ENCODE data around the gene SUPV3L1. TPM values are rescaled to one million over a fixed set of nuclear protein-coding genes. Genes with fewer than 3 reads are reported as not detected.
A peak's percentile ranks its signal among the peaks of the same experiment; 100 is the strongest.

The SUPV3L1 gene
- total and polyA plus RNA-seq, 9 of the 15 experiments (the other 6 are each of a cell fraction or from before 2014, with no cell fraction given): 45.2 to 156 (median 92.6) TPM

GRCh38 chr10:69139961-69140360 lies 40.1 kb upstream of the SUPV3L1 start:
- 79% methylated on average over 2 of the region's 2 CpGs for WGBS (ENCODE audit: insufficient coverage, low coverage, missing lambda C conversion rate)
- H3K4me3 ChIP-seq: no peak overlapping the region
- H3K4me1 ChIP-seq (replicated peaks in 1 of 2; ENCODE audit: control insufficient read depth in 2 of 2, insufficient read depth in 2 of 2, low read length in 2 of 2): no peaks in the 10 kb centered on the region

GRCh38 chr10:69141304-69141703 lies 38.7 kb upstream of the SUPV3L1 start:
- no TSS peak for BruUV-seq (replicated peaks)
- H3K79me2 ChIP-seq (ENCODE audit: control insufficient read depth, insufficient read depth, low read length): peaks cover 78% of the 10 kb centered on the region
- no peak overlapping the region for H3K27ac ChIP-seq (ENCODE audit: extremely low read depth, low read depth, low read length)
- TF ChIP-seq ZNF274 (IDR thresholded peaks at IDR 0.05; ENCODE audit: borderline replicate concordance, low read depth, low read length): no peak
- TF ChIP-seq ATF2 (CRISPR knock-in tag; IDR thresholded peaks at IDR 0.05): no peak
- no peak for TF ChIP-seq SMAD2 (IDR thresholded peaks at IDR 0.05; ENCODE audit: low read depth, low read length)
- no peak for TF ChIP-seq KLF1 (tag; IDR thresholded peaks at IDR 0.05)
- TF ChIP-seq ILF3 (IDR thresholded peaks at IDR 0.05; ENCODE audit: borderline replicate concordance): no peak
- TF ChIP-seq HNRNPLL (IDR thresholded peaks at IDR 0.05; ENCODE audit: low read depth, low read length, poor library complexity, severe bottlenecking): no peak
- no peak for TF ChIP-seq FOXP4 (CRISPR knock-in tag; IDR thresholded peaks at IDR 0.05; ENCODE audit: borderline replicate concordance)
- ChIA-PET CTCF (ENCODE audit: low intra/inter-chr PET ratio) (no interaction called here), POLR2A (no interaction called here)
- WGBS (ENCODE audit: insufficient coverage, low coverage, missing lambda C conversion rate): 87% methylated on average over 1 of the region's 1 CpG
- peaks cover 32% of the 10 kb centered on the region; the same call in 2 of the 3 replicates for H3K36me3 ChIP-seq (ENCODE audit: control insufficient read depth, insufficient read depth, low read length)
- no peak overlapping the region for H2AFZ ChIP-seq (ENCODE audit: low read depth, low read length)
- no peaks in the 10 kb centered on the region for H3K9me1 ChIP-seq (ENCODE audit: control insufficient read depth, insufficient read depth, low read length)
- no peaks in the 10 kb centered on the region for H3K27me3 ChIP-seq (ENCODE audit: control insufficient read depth in 2 of 2, insufficient read depth in 2 of 2, low read length in 2 of 2)
- no peaks in the 10 kb centered on the region for H3K9me3 ChIP-seq (replicated peaks; ENCODE audit: control insufficient read depth, insufficient read depth, low read depth, low read length)
- H3K4me3 ChIP-seq: no peak overlapping the region
- FAIRE-seq (no peak), DNase-seq (ENCODE audit: extremely low read depth in 1 of 4, low spot score in 3 of 4) (no peak), ATAC-seq (peak; percentile 20; the same call in 1 of the 3 replicates)
- no peaks in the 10 kb centered on the region for H3K4me1 ChIP-seq (replicated peaks in 1 of 2; ENCODE audit: control insufficient read depth in 2 of 2, insufficient read depth in 2 of 2, low read length in 2 of 2)
- H3K4me2 ChIP-seq (ENCODE audit: insufficient read depth, low read length): no peak overlapping the region
- H4K20me1 ChIP-seq (replicated peaks; ENCODE audit: control insufficient read depth, insufficient read depth, low read length): no peaks in the 10 kb centered on the region; the same call in 1 of the 2 replicates
- intact Hi-C loops (cut with micrococcal nuclease) (no loop called here), in situ Hi-C loops (cut with MboI) (no loop called here)
- no peak overlapping the region for H3K9ac ChIP-seq (ENCODE audit: insufficient read depth in 1 of 2, low read depth in 2 of 2, low read length in 2 of 2)

More at GRCh38 chr10:69139961-69140360, 40.1 kb upstream of the SUPV3L1 start:
- peaks cover 72% of the 10 kb centered on the region for H3K79me2 ChIP-seq (ENCODE audit: control insufficient read depth, insufficient read depth, low read length)
- H3K9me3 ChIP-seq (replicated peaks; ENCODE audit: control insufficient read depth, insufficient read depth, low read depth, low read length): no peaks in the 10 kb centered on the region
- no peaks in the 10 kb centered on the region for H3K9me1 ChIP-seq (ENCODE audit: control insufficient read depth, insufficient read depth, low read length)
- in situ Hi-C loops (cut with MboI): no loop called here
- H4K20me1 ChIP-seq (replicated peaks; ENCODE audit: control insufficient read depth, insufficient read depth, low read length): no peaks in the 10 kb centered on the region; the same call in 1 of the 2 replicates
- intact Hi-C loops (cut with micrococcal nuclease): no loop called here
- no peaks in the 10 kb centered on the region for H3K27me3 ChIP-seq (ENCODE audit: control insufficient read depth in 2 of 2, insufficient read depth in 2 of 2, low read length in 2 of 2)
- no peak overlapping the region for H3K4me2 ChIP-seq (ENCODE audit: insufficient read depth, low read length)
- H2AFZ ChIP-seq (ENCODE audit: low read depth, low read length): no peak overlapping the region
- no peak overlapping the region for H3K9ac ChIP-seq (ENCODE audit: insufficient read depth in 1 of 2, low read depth in 2 of 2, low read length in 2 of 2)
- no peak for TF ChIP-seq ZNF431 (CRISPR knock-in tag; IDR thresholded peaks at IDR 0.05)
- 0 out of 2 replicates have a peak, but pooled peaks have one; percentile 21 for TF ChIP-seq GATA2 (CRISPR knock-in tag; IDR thresholded peaks at IDR 0.05)
- TF ChIP-seq ZNF121 (CRISPR knock-in tag; conservative IDR thresholded peaks at IDR 0.05): peak; percentile 15; the same call in 1 of the 2 replicates
- BruUV-seq (replicated peaks): no TSS peak
- H3K27ac ChIP-seq (ENCODE audit: extremely low read depth, low read depth, low read length): no peak overlapping the region
- DNase-seq (ENCODE audit: extremely low read depth in 1 of 4, low spot score in 3 of 4) (no peak), FAIRE-seq (no peak), ATAC-seq (no peak)
- H3K36me3 ChIP-seq (ENCODE audit: control insufficient read depth, insufficient read depth, low read length): peaks cover 43% of the 10 kb centered on the region
- CTCF ChIA-PET (ENCODE audit: low intra/inter-chr PET ratio): no interaction called here
- POLR2A ChIA-PET: interaction anchor here (0.6 to 1.3 kb wide), 2 partner anchors 15 to 772 kb away, joined by 4 to 5 read pairs; no protein-coding TSS in a partner anchor

All from K562 (cell line).